NT2/D1 (cell line): ENCODE results near the gene CLK2.

Experiments used
- DNase-seq: peaks from one replicate; pipeline ENCODE4 v3.0.0-alpha.2; 2011; ENCODE audit warnings: low read depth, low spot score
- H3K27me3 ChIP-seq: 2 replicates; pipeline ENCODE4 v1.6.0; 2011; ENCODE audit warnings: mild to moderate bottlenecking; ENCODE audit not compliant: insufficient read length, insufficient read depth
- H3K36me3 ChIP-seq: 2 replicates; pipeline ENCODE4 v1.6.1; 2011; ENCODE audit warnings: mild to moderate bottlenecking, low read length, mixed read lengths; ENCODE audit not compliant: insufficient read depth, insufficient read length
- H3K4me1 ChIP-seq: 2 replicates; pipeline ENCODE4 v1.5.1; 2011; ENCODE audit not compliant: insufficient read depth, insufficient read length
- H3K4me3 ChIP-seq: 2 replicates; pipeline ENCODE4 v1.5.1; 2011; ENCODE audit warnings: low read depth; ENCODE audit not compliant: insufficient read length
- H3K9ac ChIP-seq: 2 replicates; pipeline ENCODE4 v1.6.0; 2011; ENCODE audit warnings: low read depth; ENCODE audit not compliant: insufficient read length
- H3K9me3 ChIP-seq: 2 replicates; pipeline ENCODE4 v1.5.1; 2011; ENCODE audit warnings: mild to moderate bottlenecking, low read length; ENCODE audit not compliant: insufficient read depth
- SUZ12 ChIP-seq: IDR thresholded peaks from 2 replicates; pipeline ENCODE4 v1.6.1; 2011; ENCODE audit not compliant: insufficient read length, insufficient read depth; ENCODE audit errors: extremely low read depth
- YY1 ChIP-seq: IDR thresholded peaks from 2 replicates; pipeline ENCODE4 v1.6.1; 2011; ENCODE audit not compliant: insufficient read length, insufficient read depth
- ZNF274 ChIP-seq: IDR thresholded peaks from 2 replicates; pipeline ENCODE4 v1.6.1; 2011; ENCODE audit warnings: mild to moderate bottlenecking, low read depth, low read length

CLK2 gene

GRCh38 chr1:155272466-155273342 is 600 bp downstream of the CLK2 start:
- Histone ChIP-seq H3K36me3 (peaks cover 46% of the 10 kb centered on the region), H3K27me3 (peaks cover 7% of the 10 kb centered on the region), H3K4me3 (peak overlapping the region; percentile 63), H3K4me1 (peaks cover 6% of the 10 kb centered on the region), H3K9me3 (peaks cover 11% of the 10 kb centered on the region), H3K9ac (peak overlapping the region; percentile 87)
- no peak for DNase-seq
- TF ChIP-seq YY1 (peak; percentile 36), SUZ12 (no peak), ZNF274 (no peak)

GRCh38 chr1:155269381-155269780 is 3.9 kb downstream of the CLK2 start:
- TF ChIP-seq SUZ12, result no peak
- TF ChIP-seq YY1, result no peak
- peaks cover 77% of the 10 kb centered on the region for H3K36me3 ChIP-seq
- DNase-seq, result no peak
- no peaks in the 10 kb centered on the region for H3K9me3 ChIP-seq
- H3K4me3 ChIP-seq, result no peak overlapping the region
- peaks cover 5% of the 10 kb centered on the region for H3K4me1 ChIP-seq
- peak overlapping the region; percentile 4 for H3K9ac ChIP-seq
- H3K27me3 ChIP-seq, result no peaks in the 10 kb centered on the region

- H3K27me3 ChIP-seq, result no peaks in the 10 kb centered on the region
- no peak overlapping the region for H3K4me3 ChIP-seq
- no peak for DNase-seq
- H3K9ac ChIP-seq, result no peak overlapping the region
- no peaks in the 10 kb centered on the region for H3K9me3 ChIP-seq
- peaks cover 5% of the 10 kb centered on the region for H3K4me1 ChIP-seq
- TF ChIP-seq YY1 (no peak), ZNF274 (no peak), SUZ12 (no peak)
- H3K36me3 ChIP-seq, result peaks cover 85% of the 10 kb centered on the region
These were observed 4.7 kb downstream of the CLK2 start for GRCh38 chr1:155268630-155269029.

- no peak for DNase-seq
- Histone ChIP-seq H3K4me3 (no peak overlapping the region), H3K9me3 (no peaks in the 10 kb centered on the region), H3K36me3 (peaks cover 96% of the 10 kb centered on the region), H3K27me3 (no peaks in the 10 kb centered on the region), H3K4me1 (peaks cover 5% of the 10 kb centered on the region), H3K9ac (no peak overlapping the region)
- TF ChIP-seq YY1 (no peak), SUZ12 (no peak)
These were observed 5.9 kb downstream of the CLK2 start for GRCh38 chr1:155267373-155267772.

- H3K36me3 ChIP-seq, result peaks cover 90% of the 10 kb centered on the region
- H3K27me3 ChIP-seq, result no peaks in the 10 kb centered on the region
These were observed 6.8 kb downstream of the CLK2 start for GRCh38 chr1:155266553-155266952.

GRCh38 chr1:155263067-155263466 is 10.2 kb downstream of the CLK2 start:
- H3K27me3 ChIP-seq, result no peaks in the 10 kb centered on the region
- H3K4me1 ChIP-seq, result peaks cover 5% of the 10 kb centered on the region
- H3K36me3 ChIP-seq, result peaks cover 79% of the 10 kb centered on the region
- no peaks in the 10 kb centered on the region for H3K9me3 ChIP-seq
- no peak for DNase-seq
- no peak overlapping the region for H3K4me3 ChIP-seq
- no peak for TF ChIP-seq SUZ12
- no peak for TF ChIP-seq ZNF274
- TF ChIP-seq YY1, result no peak
- no peak overlapping the region for H3K9ac ChIP-seq

More at GRCh38 chr1:155266553-155266952, 6.8 kb downstream of the CLK2 start:
- Histone ChIP-seq H3K9ac (no peak overlapping the region), H3K9me3 (no peaks in the 10 kb centered on the region), H3K4me3 (no peak overlapping the region), H3K4me1 (peaks cover 4% of the 10 kb centered on the region)
- DNase-seq, result no peak
- TF ChIP-seq SUZ12, result no peak
- TF ChIP-seq YY1, result no peak
- no peak for TF ChIP-seq ZNF274

- peaks cover 5% of the 10 kb centered on the region for H3K4me1 ChIP-seq
- H3K36me3 ChIP-seq, result peaks cover 76% of the 10 kb centered on the region
These were observed 11.2 kb downstream of the CLK2 start, which contains the start of gene SCAMP3 for GRCh38 chr1:155261852-155262673. Gene SCAMP3 (minus strand): TSS chr1:155262360. CDS start chr1:155262151, 209 bp downstream.

More at GRCh38 chr1:155261852-155262673, 11.2 kb downstream of the CLK2 start, which contains the start of gene SCAMP3:
- no peaks in the 10 kb centered on the region for H3K9me3 ChIP-seq
- H3K9ac ChIP-seq, result peak within 1 kb of the TSS; percentile 96
- H3K4me3 ChIP-seq, result peak within 1 kb of the TSS; percentile 93
- DNase-seq, result peak; percentile 99
- H3K27me3 ChIP-seq, result no peaks in the 10 kb centered on the region
- peak; percentile 54 for TF ChIP-seq YY1
- no peak for TF ChIP-seq SUZ12
